Uterus (tissue), 2 donors: ENCODE measurements around the gene KRT84.

Experiments used
- POLR2A ChIP-seq, 2 donors: fragments of 450-650 bp; IDR thresholded peaks; one replicate each; pipeline ENCODE4 v1.6.1; 2016; ENCODE audit warnings: antibody characterized with exemption in 2 of 2, mild to moderate bottlenecking in 1 of 2, moderate library complexity in 1 of 2
- TF ChIP-seq, protein P1 (sequence below), 4 experiments: fragments of 200-600 bp in 2 of 4; fragments of 450-650 bp in 2 of 4; sonication (generic) in 2 of 4; IDR thresholded peaks; one replicate each; pipeline ENCODE4 v1.5.1; 2016 to 2019; ENCODE audit warnings: antibody characterized with exemption in 4 of 4, mild to moderate bottlenecking in 2 of 4, moderate library complexity in 1 of 4

DNA sequence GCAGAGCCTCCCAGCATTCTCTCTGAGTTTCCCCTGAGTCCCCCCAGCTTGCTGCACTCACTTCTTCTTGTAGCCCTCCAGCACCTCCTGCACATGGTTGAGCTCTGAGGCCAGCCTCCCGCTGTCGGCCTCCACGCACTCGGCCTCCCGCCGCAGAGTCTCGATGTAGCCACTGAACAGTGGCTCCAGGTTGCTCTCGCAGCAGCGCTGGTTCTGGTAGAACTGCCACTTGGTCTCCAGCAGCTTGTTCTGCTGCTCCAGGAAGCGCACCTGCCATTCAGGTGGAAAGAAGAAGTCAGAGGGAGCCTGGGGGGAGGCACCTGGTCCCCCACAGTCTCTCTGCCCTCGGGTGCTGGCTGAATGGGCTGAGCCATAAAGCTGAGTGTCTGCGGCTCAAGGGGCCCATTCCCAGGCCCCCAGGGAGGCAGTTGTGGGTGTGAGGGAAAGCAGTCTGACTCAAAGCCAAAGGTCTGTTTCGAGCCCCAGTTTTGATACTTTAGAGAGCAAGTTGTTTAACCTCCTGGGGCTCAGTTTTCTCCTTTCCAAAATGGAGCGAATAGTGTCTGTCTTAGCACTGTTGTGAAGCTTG, 20.5 kb downstream of the KRT84 start:
- TF ChIP-seq, protein P1, sequence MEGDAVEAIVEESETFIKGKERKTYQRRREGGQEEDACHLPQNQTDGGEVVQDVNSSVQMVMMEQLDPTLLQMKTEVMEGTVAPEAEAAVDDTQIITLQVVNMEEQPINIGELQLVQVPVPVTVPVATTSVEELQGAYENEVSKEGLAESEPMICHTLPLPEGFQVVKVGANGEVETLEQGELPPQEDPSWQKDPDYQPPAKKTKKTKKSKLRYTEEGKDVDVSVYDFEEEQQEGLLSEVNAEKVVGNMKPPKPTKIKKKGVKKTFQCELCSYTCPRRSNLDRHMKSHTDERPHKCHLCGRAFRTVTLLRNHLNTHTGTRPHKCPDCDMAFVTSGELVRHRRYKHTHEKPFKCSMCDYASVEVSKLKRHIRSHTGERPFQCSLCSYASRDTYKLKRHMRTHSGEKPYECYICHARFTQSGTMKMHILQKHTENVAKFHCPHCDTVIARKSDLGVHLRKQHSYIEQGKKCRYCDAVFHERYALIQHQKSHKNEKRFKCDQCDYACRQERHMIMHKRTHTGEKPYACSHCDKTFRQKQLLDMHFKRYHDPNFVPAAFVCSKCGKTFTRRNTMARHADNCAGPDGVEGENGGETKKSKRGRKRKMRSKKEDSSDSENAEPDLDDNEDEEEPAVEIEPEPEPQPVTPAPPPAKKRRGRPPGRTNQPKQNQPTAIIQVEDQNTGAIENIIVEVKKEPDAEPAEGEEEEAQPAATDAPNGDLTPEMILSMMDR (IDR thresholded peaks at IDR 0.05): no peak
- TF ChIP-seq POLR2A (IDR thresholded peaks at IDR 0.05): no peak
